Stimulated activated CD4-positive, alpha-beta T cell treated with anti-CD3 and anti-CD28 coated beads, Interleukin-1b, Interleukin-23, amount 100 ng/mL, for 48 hours (primary cell): ENCODE results near the gene KERA.

Experiments
- DNase-seq: peaks from one replicate; pipeline ENCODE4 v3.0.0-alpha.2; 2020

KERA gene

DNA sequence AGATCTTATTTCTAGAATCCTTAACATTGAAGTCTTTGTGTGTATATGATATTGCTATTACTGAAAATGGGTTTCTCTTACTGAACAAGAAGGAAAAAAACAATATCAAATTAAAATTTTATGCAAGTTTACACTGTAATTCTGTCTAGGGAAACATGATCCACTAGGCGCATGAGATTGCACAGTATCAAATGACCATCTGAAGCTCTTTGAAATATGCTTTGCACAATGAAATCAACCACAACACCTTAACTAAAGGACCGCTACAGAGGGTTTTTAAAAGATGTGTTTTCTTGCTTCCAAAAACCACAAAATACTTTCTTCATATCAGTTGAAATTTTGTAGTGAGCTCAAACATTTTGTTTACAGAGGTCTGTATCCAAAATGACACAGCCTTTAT lies 15.1 kb upstream of the KERA start:
- no peak for DNase-seq

DNA sequence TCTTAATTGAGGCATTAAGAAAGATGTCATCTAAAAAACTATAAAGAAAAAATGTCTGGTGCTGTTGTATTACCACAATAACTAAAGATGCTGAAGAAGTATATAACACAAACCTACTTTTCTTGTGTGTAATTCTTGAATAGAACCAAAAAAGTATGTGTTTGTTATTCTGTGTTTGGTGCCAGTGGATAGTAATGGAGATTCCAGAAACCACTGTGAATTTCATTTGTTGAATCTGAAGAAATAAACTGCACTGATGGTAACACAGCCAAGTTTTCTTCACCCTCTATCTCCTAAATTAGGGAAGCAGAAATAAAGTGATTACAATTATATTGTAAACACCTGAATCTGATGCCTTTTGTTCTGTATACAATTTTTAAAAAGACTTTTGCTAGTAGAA lies 13.1 kb upstream of the KERA start:
- DNase-seq = no peak

DNA sequence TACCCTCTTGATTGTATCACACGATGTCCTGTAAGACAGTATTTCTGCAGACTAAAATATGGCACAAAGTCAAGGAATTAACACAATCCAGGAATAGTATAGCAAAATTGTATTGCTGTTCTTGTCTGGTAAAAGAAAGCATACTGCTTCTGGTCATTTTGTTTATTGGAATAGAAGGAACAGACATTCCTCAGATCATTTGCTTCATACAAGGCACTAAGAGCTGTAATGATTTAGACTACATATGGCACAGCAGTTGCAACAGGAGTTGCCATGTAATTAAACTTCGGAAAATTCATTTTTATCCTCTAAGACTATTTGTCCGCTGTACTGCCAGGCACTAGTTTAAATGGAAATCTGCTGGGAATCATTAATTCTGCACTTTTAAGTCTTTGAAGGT lies 7.6 kb upstream of the KERA start:
- no peak for DNase-seq

GRCh38 chr12:91064640-91065039 lies 6.8 kb upstream of the KERA start:
- DNase-seq = no peak

GRCh38 chr12:91061091-91061490 lies 3.3 kb upstream of the KERA start:
- no peak for DNase-seq

- no peak for DNase-seq
Observed at GRCh38 chr12:91059211-91059610, 1.4 kb upstream of the KERA start.

GRCh38 chr12:91058786-91059185 lies 962 bp upstream of the KERA start:
- DNase-seq = no peak

- no peak for DNase-seq
Observed at GRCh38 chr12:91056488-91056887, 1.3 kb downstream of the KERA start.

- DNase-seq = no peak
Observed at GRCh38 chr12:91055976-91056375, 1.8 kb downstream of the KERA start.

GRCh38 chr12:91053951-91054715 lies 3.7 kb downstream of the KERA start:
- no peak for DNase-seq

DNA sequence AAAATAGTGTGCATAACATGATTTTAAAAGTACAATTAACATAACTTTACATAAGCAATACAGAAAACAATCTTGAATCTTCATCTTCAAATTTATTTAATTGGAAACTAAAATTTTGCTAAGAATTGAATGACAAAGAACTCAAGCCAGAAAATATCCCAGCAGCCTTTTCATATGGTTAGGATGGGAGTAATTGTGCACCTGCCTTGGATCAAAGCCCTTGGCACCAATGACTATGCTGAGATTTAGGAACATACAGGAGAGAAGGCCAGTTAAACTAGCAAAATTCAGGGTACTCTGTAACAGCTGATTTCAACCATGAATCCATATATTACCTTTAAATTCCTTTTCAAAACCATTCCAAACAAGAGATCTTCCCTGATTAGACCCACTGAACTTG lies 5.8 kb downstream of the KERA start:
- DNase-seq = no peak

- DNase-seq = no peak
Observed at GRCh38 chr12:91044586-91044985, 13.2 kb downstream of the KERA start.

DNA sequence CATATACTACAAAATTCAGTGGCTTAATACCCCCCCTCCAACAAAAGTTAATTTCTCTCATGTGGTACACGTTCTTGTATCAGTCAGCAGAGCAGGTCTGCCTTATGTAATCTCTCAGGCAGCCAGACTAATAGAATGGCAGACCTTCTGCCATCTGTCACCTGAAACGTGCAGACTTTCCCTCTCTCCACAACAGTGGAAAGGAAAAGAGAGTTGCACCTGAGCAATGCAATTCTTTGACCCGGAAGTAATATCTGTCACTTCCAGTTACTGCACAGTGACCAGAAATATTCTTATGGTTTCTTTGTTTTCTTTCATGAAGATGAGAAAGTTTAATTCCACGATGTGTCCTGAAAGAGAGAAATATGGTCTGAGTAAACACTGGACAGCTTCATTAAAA lies 14.4 kb downstream of the KERA start:
- DNase-seq = no peak

- DNase-seq = no peak
Observed at GRCh38 chr12:91040096-91040755, 17.6 kb downstream of the KERA start.

- no peak for DNase-seq
Observed at GRCh38 chr12:91037276-91037675, 20.5 kb downstream of the KERA start.

DNA sequence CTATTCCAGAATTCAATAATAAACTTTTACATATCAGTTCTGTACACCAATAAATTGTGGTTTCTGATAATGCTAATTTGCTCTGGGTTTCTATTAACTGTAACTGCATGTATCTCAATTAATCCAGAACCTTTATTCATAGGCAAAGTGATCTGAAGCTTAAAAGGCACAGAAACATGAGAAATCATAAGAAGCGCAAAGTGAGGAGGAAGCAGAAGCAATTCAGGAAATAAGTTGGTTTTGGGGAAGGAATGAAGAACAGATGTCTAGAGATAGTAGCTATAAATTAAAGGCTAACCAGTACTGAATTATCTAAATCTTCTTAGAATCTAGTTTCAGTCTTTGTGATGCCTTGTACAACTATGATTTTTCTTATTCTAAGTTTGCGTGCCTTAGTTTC lies 24.6 kb downstream of the KERA start:
- DNase-seq = no peak

GRCh38 chr12:91023326-91024004 lies 34.4 kb downstream of the KERA start:
- no peak for DNase-seq

DNA sequence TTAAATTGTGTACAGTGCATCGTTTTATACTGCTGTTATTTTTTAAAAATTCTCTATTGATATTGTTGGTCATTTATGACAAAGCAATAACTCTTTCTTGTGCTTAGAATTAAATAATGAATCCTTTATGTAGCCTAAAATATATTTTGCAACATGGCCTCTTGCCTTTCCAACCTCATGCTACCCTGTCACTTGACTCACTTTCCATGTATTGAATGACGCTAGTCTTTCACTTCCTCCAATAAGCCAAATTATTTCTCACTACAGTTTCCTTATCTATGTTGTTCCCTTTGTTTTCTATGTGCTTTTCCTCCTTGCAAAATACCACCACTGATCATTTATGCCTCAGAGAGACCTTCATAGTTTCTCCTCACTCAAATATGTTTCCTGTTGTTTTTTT lies 36.7 kb downstream of the KERA start:
- no peak for DNase-seq

DNA sequence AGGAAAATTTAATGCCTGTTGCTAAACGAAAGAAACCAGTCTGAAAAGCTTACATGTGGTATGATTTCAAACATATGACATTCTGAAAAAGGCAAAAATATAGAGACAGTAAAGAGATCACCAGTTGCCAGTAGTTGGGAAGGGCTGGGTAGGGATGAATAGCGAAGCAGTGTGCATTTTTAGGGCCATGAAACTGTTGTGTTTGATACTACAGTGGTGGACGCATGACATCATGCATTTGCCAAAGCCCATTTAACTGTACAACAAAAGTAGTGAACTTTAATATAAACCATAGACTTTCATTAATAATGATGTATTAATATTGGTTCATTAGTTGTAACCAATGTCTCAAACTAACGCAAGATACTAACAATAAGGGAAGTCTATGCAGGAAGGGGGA lies 38.4 kb downstream of the KERA start:
- DNase-seq = no peak

GRCh38 chr12:91017511-91018263 lies 40.1 kb downstream of the KERA start:
- no peak for DNase-seq

GRCh38 chr12:91017043-91017442 lies 40.8 kb downstream of the KERA start:
- no peak for DNase-seq

DNA sequence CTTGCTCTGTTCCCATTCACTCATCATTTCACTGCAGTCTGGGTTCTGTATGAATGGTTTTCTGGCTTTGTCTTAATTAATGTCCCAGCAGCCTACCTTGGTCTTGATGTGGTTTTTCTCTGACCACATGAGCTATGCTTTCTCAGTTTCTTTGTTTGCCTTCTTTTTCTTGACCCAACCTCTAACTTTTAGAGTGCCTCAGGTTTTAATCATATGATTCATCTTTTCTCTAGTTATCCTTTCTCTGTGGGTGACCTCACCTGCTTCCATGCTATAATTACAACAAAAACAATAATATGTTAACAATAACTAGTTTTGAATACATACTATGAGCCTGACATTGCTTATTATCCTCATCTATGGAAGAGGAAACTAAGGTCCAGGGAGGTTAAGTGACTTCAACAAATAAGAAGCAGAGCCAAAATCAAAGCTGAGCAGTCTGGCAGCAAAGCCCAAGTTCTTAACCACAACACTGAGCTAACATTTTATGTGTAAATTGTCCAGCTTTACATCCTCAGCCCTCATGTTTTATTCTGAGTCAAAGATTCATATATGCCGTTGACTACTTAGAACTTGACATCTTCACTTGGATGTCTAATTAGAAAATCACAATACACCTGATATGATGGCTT lies 48.4 kb downstream of the KERA start:
- no peak for DNase-seq
